Measurements from ENCODE around the gene RPS6KL1. TPM values are rescaled to one million over a fixed set of nuclear protein-coding genes. Genes with fewer than 3 reads are reported as not detected.

Gene RPS6KL1
- total and polyA plus RNA-seq, 4 donors = 1.1 to 5.9 (median 3.8) TPM

- 78% methylated on average over 26 of the region's 26 CpGs for WGBS
- no peak for TF ChIP-seq RXRA (IDR thresholded peaks at IDR 0.05)
- TF ChIP-seq ATF3 (IDR thresholded peaks at IDR 0.05) = no peak
- TF ChIP-seq CTCF (IDR thresholded peaks at IDR 0.05; ENCODE audit: low read depth, low read length, missing input control) = no peak
- no peak for TF ChIP-seq JUND (IDR thresholded peaks at IDR 0.05)
- no peak for TF ChIP-seq NR2F2 (IDR thresholded peaks at IDR 0.05)
- no peak for TF ChIP-seq SP1 (IDR thresholded peaks at IDR 0.05)
- no peak for TF ChIP-seq REST (IDR thresholded peaks at IDR 0.05)
- TF ChIP-seq HNF4G (IDR thresholded peaks at IDR 0.05) = no peak
- no peak for TF ChIP-seq GABPA (IDR thresholded peaks at IDR 0.05 in 1 of 2, conservative IDR thresholded peaks at IDR 0.05 in 1 of 2)
- no peak for TF ChIP-seq ZBTB33 (IDR thresholded peaks at IDR 0.05)
- TF ChIP-seq EGR1 (IDR thresholded peaks at IDR 0.05; ENCODE audit: low read depth in 2 of 2) = no peak
- no peak for TF ChIP-seq MAX (IDR thresholded peaks at IDR 0.05)
- no peak for TF ChIP-seq TAF1 (conservative IDR thresholded peaks at IDR 0.05)
- no peak for TF ChIP-seq FOXA1 (IDR thresholded peaks at IDR 0.05)
- TF ChIP-seq FOXA2 (IDR thresholded peaks at IDR 0.05) = no peak
- DNase-seq (ENCODE audit: low spot score) = no peak
- Histone ChIP-seq H3K4me1 (ENCODE audit: control insufficient read depth in 4 of 4, insufficient read depth in 4 of 4, low read length in 3 of 4) (peaks cover 0 to 4% (median 0%) of the 10 kb centered on the region in 4 donors), H3K27ac (ENCODE audit: low read depth in 1 of 2, low read length in 2 of 2) (no peak overlapping the region), H3K36me3 (ENCODE audit: control insufficient read depth in 4 of 4, insufficient read depth in 3 of 4, low read depth in 1 of 4, low read length in 3 of 4) (no peaks in the 10 kb centered on the region), H3K27me3 (ENCODE audit: control insufficient read depth in 4 of 4, insufficient read depth in 4 of 4, low read length in 3 of 4) (no peaks in the 10 kb centered on the region), H3K4me3 (ENCODE audit: low read depth in 1 of 3, low read length in 3 of 3) (no peak overlapping the region), H3K9ac (ENCODE audit: low read depth in 1 of 2, low read length in 2 of 2) (no peak overlapping the region), H3K9me3 (ENCODE audit: control insufficient read depth in 4 of 4, low read length in 3 of 4) (no peaks in the 10 kb centered on the region)
These were observed 11.7 kb upstream of the RPS6KL1 start for GRCh38 chr14:74934476-74935359.
